ENCODE results near the gene FUBP1.
"Not testable (repeated sequence)": the region's sequence is repeated elsewhere in the genome, so short reads cannot be mapped to it uniquely, and the experiment has no call there.

FUBP1 gene

DNA sequence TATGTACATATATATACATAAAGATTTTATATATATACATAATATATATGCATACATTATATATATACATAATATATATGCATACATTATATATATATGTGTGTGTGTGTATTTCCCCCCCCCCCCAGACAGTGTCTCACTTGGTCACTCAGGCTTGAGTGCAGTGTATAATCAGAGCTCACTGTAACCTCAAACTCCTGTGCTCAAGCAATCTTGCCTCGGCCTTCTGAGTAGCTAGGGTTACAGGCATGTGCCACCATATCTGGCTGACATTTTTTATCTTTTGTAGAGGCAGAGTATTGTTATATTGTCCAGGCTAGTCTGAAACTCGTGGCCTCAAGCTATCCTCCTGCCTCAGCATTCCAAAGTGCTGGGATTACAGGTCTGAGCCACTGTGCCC, 9.0 kb upstream of the FUBP1 start:
- no peak for DNase-seq (ENCODE audit: low read depth)
- no peak overlapping the region for H3K4me3 ChIP-seq (ENCODE audit: low read depth, low read length)

DNA sequence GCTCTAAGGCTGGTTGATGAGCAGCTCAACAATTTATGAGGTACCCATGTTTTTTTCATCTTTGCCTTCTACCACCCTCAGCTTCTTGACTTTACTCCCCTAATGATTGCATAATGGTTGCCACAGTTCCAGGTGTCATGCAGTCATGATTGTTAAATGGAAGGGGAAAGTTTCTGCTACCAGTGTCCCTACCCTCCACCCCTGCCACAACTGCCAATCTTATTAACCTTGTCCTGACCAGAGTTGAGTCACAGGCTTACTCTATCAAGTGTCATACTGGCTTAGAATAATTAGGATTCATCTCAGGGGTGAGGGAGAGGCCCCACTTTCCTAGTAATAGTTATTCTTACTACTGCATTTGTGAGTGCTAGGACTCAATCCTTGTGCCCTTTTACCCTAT, 7.9 kb upstream of the FUBP1 start:
- TF ChIP-seq, protein P1, sequence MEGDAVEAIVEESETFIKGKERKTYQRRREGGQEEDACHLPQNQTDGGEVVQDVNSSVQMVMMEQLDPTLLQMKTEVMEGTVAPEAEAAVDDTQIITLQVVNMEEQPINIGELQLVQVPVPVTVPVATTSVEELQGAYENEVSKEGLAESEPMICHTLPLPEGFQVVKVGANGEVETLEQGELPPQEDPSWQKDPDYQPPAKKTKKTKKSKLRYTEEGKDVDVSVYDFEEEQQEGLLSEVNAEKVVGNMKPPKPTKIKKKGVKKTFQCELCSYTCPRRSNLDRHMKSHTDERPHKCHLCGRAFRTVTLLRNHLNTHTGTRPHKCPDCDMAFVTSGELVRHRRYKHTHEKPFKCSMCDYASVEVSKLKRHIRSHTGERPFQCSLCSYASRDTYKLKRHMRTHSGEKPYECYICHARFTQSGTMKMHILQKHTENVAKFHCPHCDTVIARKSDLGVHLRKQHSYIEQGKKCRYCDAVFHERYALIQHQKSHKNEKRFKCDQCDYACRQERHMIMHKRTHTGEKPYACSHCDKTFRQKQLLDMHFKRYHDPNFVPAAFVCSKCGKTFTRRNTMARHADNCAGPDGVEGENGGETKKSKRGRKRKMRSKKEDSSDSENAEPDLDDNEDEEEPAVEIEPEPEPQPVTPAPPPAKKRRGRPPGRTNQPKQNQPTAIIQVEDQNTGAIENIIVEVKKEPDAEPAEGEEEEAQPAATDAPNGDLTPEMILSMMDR (conservative IDR thresholded peaks at IDR 0.05; ENCODE audit: low read depth, low read length) = no peak
- DNase-seq (ENCODE audit: low read depth) = no peak
- H3K4me3 ChIP-seq (ENCODE audit: low read depth, low read length) = no peak overlapping the region

More for the DNA sequence above, 9.0 kb upstream of the FUBP1 start:
- TF ChIP-seq, protein P1 (conservative IDR thresholded peaks at IDR 0.05; ENCODE audit: low read depth, low read length) = no peak

DNA sequence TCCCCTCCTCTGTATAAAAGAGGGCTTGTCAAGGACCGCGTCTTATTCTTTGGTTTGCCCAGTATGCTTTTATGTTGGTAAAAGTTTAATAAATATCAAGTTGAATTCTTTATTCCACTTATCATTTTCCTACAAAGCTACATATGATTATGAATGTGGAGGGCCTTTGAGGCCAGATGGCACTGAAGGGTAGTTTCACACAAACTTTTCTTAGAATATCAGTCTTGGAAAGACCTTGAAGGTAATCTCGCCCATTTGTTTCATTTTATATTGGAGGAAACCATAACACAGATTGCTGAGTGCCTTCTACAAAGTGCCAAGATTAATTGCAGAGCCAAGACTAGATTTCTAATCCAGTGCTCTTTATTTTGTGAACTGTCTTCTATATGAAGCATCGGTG, 5.8 kb upstream of the FUBP1 start:
- TF ChIP-seq, protein P1 (conservative IDR thresholded peaks at IDR 0.05; ENCODE audit: low read depth, low read length) = no peak
- DNase-seq (ENCODE audit: low read depth) = no peak
- no peak overlapping the region for H3K4me3 ChIP-seq (ENCODE audit: low read depth, low read length)

DNA sequence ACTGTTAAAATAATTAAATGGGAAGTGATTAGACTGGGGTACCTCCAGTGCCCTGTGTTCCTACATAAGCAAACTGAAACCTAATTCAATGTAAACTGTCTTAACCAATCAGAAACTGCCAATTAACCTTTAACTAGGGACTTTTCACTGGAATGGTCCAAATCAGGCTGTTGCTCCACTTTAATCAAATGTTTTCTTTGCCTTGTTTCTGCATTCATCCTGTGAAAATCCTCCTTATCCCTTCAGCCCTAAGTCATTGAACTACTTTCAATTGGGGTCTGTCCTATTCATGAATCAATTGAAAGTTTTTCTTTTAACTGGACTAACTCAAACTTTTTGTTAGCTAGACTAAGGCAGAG, 5.1 kb upstream of the FUBP1 start:
- TF ChIP-seq, protein P1 (conservative IDR thresholded peaks at IDR 0.05; ENCODE audit: low read depth, low read length) = no peak
- H3K4me3 ChIP-seq (ENCODE audit: low read depth, low read length) = no peak overlapping the region
- DNase-seq (ENCODE audit: low read depth) = no peak

DNA sequence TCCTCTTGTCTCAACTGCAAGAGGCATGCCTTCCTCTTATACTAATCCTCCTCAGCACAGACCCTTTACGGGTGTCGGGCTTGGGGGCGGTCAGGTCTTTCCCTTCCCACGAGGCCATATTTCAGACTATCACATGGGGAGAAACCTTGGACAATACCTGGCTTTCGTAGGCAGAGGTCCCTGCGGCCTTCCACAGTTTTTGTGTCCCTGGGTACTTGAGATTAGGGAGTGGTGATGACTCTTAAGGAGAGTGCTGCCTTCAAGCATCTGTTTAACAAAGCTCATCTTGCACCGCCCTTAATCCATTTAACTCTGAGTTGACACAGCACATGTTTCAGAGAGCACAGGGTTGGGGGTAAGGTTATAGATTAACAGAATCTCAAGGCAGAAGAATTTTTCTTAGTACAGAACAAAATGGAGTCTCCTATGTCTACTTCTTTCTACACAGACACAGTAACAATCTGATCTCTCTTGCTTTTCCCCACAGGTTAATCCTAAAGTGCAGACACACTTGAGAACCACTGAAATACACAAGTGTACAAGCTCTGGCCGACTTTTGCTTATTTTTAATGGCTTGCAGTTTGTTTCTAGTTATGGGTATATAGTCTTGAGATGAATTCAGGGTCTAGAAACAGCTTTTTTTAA, 4.6 kb upstream of the FUBP1 start:
- not testable (repeated sequence) for H3K4me3 ChIP-seq (ENCODE audit: low read depth, low read length); DNase-seq (ENCODE audit: low read depth)

DNA sequence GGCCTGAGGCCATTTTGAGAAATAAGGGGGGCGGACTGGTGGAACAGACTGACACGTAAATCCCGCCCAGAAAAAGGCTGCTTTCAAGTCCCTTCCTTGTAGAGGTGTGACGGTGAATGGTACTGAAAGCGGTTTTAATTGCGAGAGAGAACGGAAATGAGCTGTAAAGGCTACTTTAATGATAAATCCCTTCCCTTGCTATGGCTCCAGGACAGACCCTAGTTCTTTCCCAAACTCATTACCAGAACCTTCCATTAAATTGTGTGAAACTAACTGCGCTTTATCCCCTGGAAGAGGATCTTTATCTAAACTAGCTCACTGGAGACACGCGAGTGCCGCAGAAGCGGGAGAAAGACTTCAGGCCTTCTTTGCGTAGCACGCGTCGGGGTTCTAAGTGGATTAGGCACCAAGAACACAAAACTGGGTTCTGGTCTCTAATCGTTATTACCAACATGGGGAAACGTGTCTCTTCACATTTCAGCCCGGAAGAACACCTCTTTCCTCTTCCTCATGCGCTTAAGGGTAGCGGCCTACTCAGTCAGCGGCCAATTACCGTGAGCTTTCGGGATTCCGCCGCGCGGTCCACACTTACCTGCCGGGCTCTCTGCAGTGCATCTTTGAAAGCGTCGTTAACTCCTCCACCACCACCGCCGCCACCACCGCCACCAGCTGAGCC, 441 bp downstream of the FUBP1 start:
- peak; percentile 97 for DNase-seq (ENCODE audit: low read depth)
- TF ChIP-seq, protein P1 (conservative IDR thresholded peaks at IDR 0.05; ENCODE audit: low read depth, low read length) = no peak

DNA sequence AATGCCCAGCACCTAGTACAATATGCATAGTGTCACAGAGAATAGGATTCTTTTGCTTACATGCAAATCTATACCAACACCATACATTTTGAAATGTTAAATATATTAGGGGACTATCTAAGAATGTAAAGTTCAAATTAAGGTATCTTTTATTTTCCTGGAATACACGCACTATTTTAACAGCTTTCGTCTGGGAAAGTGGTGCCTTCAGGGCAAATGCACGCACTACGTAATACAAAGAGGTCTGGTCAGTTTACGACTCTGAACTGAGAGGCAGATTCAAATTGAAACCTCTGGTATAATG, 931 bp downstream of the FUBP1 start:
- TF ChIP-seq, protein P1 (conservative IDR thresholded peaks at IDR 0.05; ENCODE audit: low read depth, low read length) = no peak
- no peak for DNase-seq (ENCODE audit: low read depth)
- peak overlapping the region; percentile 94 for H3K4me3 ChIP-seq (ENCODE audit: low read depth, low read length)

More for the DNA sequence above, 441 bp downstream of the FUBP1 start:
- H3K4me3 ChIP-seq (ENCODE audit: low read depth, low read length) = peak overlapping the region; percentile 94

All from choroid plexus epithelial cell (primary cell).